PC-3 (cell line): Measurements from ENCODE around the gene IKBKE.

Experiments used
- CTCF ChIP-seq: fragments of 300-600 bp; sonication (generic); conservative IDR thresholded peaks from 2 replicates; pipeline ENCODE4 v1.5.1; 2017; ENCODE audit warnings: antibody characterized with exemption, low read depth, mild to moderate bottlenecking, low read length
- EZH2 ChIP-seq: fragments of 300-600 bp; sonication (generic); IDR thresholded peaks from one replicate; pipeline ENCODE4 v1.6.1; 2017; ENCODE audit warnings: antibody characterized with exemption, mild to moderate bottlenecking, low read length; ENCODE audit not compliant: unreplicated experiment
- EZH2phosphoT487 ChIP-seq: fragments of 300-600 bp; sonication (generic); IDR thresholded peaks from 2 replicates; pipeline ENCODE4 v1.6.1; 2018; ENCODE audit warnings: mild to moderate bottlenecking, antibody characterized with exemption, low read length, borderline replicate concordance

GRCh38 chr1:206492589-206492988, 22.3 kb downstream of the IKBKE start:
- no peak for TF ChIP-seq EZH2phosphoT487
- no peak for TF ChIP-seq CTCF
- no peak for TF ChIP-seq EZH2
